Measurements from ENCODE around the gene POC1A.

The POC1A gene

DNA sequence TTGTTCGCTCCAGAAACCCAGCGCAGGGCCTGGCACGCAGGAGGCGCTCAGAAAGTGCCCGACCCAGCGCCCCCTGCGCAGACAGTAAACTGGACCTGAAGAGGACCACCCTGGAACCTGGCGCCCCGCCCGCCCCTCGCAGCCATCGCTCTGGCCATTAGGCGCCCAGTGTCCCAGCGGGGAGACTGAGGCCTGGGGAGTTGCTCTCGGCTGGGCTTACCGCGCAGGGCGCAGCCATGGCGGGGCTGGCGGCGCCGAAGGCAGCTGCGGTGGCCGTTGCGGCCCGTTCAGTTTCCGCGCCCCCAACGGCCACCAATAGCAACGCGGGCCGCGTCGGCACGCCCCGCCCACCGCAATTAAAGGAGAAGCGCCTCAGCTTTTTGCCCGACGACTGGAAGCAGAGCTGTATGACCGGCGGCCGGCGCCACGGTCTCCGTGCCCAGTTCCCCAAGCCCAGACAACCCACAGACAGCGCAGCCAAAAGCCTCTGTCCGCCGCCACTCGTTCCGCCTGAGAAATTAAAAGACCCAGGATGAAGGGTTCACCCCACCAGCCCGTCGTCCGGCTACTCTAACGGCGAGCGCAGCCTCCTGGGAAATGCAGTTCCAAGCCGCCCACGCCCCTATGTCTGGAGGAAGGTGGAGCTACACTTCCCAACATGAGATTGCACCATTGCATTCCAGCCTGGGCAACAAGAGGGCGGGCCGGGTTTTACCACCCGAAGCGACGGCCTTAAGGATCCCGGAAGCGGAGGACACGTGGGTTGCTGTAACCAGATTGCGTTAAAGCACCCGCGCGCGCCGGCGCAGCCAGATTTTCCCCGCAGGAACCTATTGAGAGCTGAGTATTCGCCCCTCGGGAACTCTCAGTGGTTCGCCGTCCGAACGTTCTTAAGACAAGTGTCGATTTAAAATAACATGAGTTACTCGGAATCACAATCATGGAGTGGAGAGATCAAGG is at the start of gene POC1A:
TSS of gene POC1A (minus strand) at position 289 of the 960 bp plus-strand sequence. CDS start at position 238, 51 bp downstream.
- DNase-seq (ENCODE audit: low read depth): peak; percentile 72

DNA sequence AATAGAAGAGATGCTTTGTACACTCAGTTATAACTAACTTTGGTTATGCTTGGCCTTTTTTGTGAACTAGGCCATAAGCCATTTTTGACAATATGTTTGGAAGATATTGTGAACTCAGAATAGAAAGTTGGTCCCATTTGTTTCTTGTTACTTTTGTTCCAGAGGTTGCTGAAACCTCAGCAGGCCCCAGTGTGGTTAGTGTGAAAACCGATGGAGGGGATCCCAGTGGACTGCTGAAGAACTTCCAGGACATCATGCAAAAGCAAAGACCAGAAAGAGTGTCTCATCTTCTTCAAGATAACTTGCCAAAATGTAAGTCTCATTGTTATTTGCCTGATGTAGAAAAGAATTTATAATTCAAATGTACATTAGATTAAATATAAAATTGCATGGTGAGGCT is 49.5 kb upstream of the POC1A start:
- DNase-seq (ENCODE audit: low read depth): no peak

GRCh38 chr3:52202384-52203077 is 48.3 kb upstream of the POC1A start:
- no peak for DNase-seq (ENCODE audit: low read depth)

GRCh38 chr3:52200981-52201679 is 46.9 kb upstream of the POC1A start:
- DNase-seq (ENCODE audit: low read depth): no peak

DNA sequence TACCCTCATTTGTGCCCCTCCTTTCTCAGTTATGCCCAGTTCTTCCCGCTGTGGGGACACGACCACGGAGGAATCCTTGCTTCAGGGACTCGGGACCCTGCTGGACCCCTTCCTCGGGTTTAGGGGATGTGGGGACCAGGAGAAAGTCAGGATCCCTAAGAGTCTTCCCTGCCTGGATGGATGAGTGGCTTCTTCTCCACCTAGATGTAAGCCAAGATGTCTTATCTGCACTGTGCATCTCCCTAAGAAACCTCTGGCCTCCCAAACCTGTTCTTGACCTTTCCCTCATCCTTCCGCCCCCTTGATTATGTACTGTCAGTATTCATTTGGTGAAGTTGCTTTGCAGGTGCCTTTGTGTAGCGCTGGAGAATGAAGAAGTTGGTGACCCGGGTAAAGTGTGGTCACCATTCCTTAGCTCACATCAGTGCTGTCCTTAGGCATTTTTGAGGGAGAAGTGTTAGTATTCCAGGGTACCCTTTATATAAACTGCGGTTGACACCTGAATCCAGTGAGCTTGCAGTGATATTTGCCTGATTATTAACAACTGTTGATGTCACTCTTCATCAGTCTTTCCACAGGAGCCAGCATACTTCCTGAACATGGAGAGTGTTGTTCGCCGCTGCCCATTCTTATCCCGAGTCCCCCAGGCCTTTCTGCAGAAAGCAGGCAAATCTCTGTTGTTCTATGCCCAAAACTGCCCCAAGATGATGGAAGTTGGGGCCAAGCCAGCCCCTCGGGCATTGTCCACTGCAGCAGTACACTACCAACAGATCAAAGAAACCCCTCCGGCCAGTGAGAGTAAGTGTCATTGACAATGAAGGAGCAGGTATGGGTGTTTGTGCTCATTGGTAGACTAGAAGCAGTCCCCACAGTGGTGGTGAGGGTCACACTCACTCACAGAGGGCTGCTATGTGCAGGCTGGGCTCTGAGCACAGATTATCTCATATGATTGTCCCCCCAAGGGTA is 44.7 kb upstream of the POC1A start:
- DNase-seq (ENCODE audit: low read depth): no peak

DNA sequence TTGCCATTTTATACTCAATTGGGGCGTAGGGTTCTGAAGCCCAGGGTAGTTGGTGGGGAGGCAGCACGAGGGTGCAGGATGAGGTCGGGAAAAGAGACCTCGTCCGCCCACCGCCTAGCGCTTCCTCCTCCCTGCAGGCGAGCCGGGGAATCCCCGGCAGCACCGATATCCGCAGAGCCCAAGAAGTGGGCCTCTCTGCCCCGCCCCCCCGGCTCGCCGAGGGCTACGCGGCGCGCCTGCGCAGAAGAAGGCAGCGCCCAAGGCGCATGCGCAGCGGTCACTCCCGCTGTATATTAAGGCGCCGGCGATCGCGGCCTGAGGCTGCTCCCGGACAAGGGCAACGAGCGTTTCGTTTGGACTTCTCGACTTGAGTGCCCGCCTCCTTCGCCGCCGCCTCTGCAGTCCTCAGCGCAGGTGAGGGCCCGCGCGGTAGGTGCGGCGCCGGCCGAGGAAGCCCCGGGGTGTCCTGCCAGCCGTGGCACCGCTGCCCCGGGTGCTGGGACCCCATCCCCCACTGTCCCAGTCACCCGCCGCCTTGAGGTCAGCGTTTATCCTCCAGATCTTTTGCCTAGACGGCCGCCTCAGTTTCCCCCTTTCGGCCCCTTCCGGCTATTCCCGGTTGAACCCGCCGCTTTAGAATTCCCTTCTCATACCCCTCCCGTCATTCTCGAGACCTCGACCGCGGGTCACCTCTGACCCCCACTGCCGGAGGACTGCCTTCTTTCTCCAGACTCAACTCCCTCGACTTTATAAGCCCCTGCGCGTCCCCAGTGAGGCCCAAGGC is 43.8 kb upstream of the POC1A start, which contains the start of gene ALAS1:
TSS of gene ALAS1 (plus strand) at position 319 of the 784 bp plus-strand sequence. CDS start 1,082 bp downstream, outside the sequence.
- DNase-seq (ENCODE audit: low read depth): peak; percentile 90

GRCh38 chr3:52197499-52197841 is 43.2 kb upstream of the POC1A start:
- no peak for DNase-seq (ENCODE audit: low read depth)

DNA sequence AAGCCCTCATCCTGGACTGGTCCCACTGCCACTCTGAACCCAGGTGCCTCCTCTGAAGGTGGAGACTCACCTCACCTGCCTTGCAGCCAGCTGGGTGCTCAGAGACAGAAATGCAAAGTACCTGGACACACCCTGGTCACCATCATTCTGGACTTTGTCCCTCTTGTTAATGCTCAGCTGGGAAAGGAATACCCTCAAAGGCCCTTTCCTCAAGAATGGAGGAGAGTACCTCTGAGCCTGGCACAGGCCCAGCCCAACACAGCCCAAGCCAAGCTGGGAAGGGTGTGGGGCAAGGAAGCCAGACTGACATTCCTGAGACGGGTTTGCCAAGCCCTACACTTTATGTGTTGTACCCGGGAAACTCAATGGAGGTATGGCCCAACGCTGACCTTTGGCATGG is 42.8 kb upstream of the POC1A start:
- DNase-seq (ENCODE audit: low read depth): no peak

DNA sequence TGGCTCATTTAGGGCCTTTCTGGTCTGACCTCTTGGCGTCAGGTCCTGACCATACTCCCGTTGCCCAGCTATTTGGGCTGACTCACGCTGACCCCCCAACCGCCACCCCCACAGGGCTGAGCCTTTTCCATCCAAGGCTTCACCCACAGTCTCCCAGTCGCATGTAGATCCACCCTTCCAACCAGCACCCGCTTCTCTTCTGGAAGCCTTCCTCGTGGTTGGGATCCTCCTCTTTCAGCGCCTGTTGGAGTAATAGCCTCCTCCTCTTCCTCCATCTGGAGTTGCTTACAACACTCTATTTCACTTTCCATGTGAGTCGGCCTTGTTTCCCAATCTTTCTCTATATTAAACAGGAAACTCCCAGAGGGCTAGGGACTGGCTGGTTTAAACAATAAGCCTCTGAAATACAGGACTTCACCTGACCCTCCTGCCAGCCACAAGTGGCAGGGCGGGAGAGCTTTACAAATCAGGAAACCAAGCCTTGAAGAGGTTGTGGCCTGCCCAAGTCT is 41.7 kb upstream of the POC1A start:
- no peak for DNase-seq (ENCODE audit: low read depth)

- no peak for DNase-seq (ENCODE audit: low read depth)
Observed at GRCh38 chr3:52195291-52195597, 41.0 kb upstream of the POC1A start.

- no peak for DNase-seq (ENCODE audit: low read depth)
Observed at GRCh38 chr3:52194485-52195290, 40.5 kb upstream of the POC1A start.

DNA sequence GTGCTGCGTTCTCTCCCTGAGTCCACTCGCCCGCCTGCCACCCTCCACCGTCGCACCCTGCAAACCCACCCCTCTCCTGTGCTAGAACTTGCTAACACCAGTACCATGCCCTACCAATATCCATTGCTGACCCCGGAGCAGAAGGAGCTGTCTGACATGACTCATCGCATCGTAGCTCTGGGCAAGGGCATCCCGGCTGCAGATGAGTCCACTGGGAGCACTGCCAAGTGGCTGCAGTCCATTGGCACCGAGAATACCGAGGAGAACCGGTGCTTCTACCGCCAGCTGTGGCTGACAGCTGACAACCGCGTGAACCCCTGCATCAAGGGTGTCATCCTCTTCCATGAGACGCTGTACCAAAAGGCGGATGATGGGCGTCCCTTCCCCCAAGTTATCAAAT is 38.8 kb upstream of the POC1A start:
- DNase-seq (ENCODE audit: low read depth): no peak

DNA sequence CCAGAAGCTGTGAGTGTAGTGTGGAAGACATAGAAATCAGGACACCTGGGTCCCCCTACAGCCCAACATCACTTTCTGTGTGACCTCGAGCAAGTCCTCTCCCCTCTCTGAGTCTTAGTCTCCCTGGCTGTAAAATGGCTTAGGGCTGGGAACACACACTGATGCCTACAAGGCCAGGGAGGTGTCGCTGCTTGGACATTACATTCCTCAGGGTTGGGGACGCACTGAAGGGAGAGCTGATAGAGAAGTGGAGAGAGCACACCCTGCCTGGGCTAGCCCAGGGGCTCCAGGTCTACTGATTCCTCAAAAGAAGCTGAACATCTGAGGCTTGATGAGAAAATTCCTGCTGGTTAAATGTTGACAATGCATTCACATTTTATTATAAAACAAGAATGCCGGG is 37.4 kb upstream of the POC1A start:
- no peak for DNase-seq (ENCODE audit: low read depth)

- DNase-seq (ENCODE audit: low read depth): no peak
Observed at GRCh38 chr3:52190294-52191074, 36.3 kb upstream of the POC1A start.

DNA sequence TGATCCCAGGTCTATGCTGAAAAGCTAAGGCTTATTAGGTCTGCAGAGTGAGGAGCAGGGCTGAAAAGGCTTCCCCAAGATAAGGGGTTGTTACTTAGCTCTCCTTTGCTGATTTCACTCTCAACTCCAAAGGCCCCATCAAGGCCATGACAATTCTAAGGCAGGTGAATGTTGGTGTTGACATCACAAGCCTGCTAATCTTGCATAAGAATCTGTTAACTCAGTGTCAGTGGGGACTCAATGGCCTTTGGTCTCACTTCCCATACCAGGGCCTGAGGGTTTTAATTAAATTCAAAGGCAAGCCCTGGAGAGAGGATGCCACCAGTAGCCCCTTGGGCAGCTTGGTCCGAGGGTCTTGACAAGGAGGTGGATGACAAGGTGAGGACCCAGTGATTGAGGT is 34.3 kb upstream of the POC1A start:
- no peak for DNase-seq (ENCODE audit: low read depth)

- no peak for DNase-seq (ENCODE audit: low read depth)
Observed at GRCh38 chr3:52186729-52187128, 32.5 kb upstream of the POC1A start.

- DNase-seq (ENCODE audit: low read depth): no peak
Observed at GRCh38 chr3:52185837-52186236, 31.6 kb upstream of the POC1A start.

- DNase-seq (ENCODE audit: low read depth): no peak
Observed at GRCh38 chr3:52185311-52185710, 31.1 kb upstream of the POC1A start.

DNA sequence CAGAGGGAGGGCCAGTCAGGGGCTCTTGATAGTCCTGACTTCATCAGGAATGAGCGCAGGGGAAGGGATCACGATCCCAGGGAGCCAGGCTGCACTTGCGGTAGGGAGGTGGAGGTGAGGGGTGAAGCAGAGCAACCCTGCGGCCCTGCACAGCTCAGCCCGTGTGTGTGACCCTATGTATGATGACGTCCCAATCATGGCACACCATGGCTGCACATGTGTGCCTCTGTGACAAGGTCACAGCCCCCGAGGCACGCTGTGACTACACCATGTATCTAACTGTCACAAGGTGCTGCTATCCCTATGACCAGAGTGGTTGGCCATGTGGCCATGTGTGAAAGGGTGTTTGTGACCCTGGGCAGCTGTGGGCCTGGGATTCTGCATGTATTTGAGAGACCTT is 30.5 kb upstream of the POC1A start:
- no peak for DNase-seq (ENCODE audit: low read depth)
